CD4-positive, alpha-beta T cell (primary cell): Measurements from ENCODE around the gene CASTOR1. TPM values are rescaled to one million over a fixed set of nuclear protein-coding genes. Genes with fewer than 3 reads are reported as not detected.

Experiments
- ATAC-seq: fragments of 200-7000 bp; cut with Tn5 transposase; one replicate; pipeline ENCODE4 v1.10.0; 2022; ENCODE audit warnings: mild to moderate bottlenecking; ENCODE audit not compliant: poor library complexity
- CTCF ChIA-PET: fragments of 350-600 bp; sonication (Branson Sonifier 250); formaldehyde crosslinking; loops from one replicate; lab custom pipeline; 2021; ENCODE audit warnings: antibody characterized with exemption, inconsistent platforms; lab: Charles Lee
- POLR2A ChIA-PET: fragments of 350-600 bp; sonication (Branson Sonifier 250); formaldehyde crosslinking; loops from one replicate; lab custom pipeline; 2021; ENCODE audit warnings: antibody characterized with exemption, inconsistent platforms; lab: Charles Lee
- DNase-seq, 14 experiments: peaks; one replicate each; pipeline ENCODE4 v3.0.0-alpha.2; 2013 to 2020; ENCODE audit warnings: mixed read lengths in 2 of 14
- H3K27ac ChIP-seq, 2 donors: one replicate each; pipeline versions ENCODE4 v1.5.1 to v1.7.0; 2013; ENCODE audit warnings: low read length in 2 of 2, low read depth in 1 of 2, mild to moderate bottlenecking in 1 of 2
- H3K27me3 ChIP-seq, 2 experiments: 1 replicate in 1 of 2; 2 replicates in 1 of 2; pipeline versions ENCODE4 v1.6.1 to v1.7.0; 2013; ENCODE audit warnings: low read length in 2 of 2, control low read depth in 1 of 2, mild to moderate bottlenecking in 1 of 2, moderate library complexity in 1 of 2; ENCODE audit not compliant: insufficient read depth in 2 of 2, control insufficient read depth in 1 of 2
- H3K36me3 ChIP-seq: one replicate; pipeline ENCODE4 v1.6.1; 2013; ENCODE audit warnings: low read length, control low read depth; ENCODE audit not compliant: insufficient read depth
- H3K4me1 ChIP-seq: one replicate; pipeline ENCODE4 v1.6.1; 2013; ENCODE audit warnings: low read length, control low read depth; ENCODE audit not compliant: insufficient read depth
- H3K4me3 ChIP-seq: one replicate; pipeline ENCODE4 v1.5.1; 2013; ENCODE audit warnings: mild to moderate bottlenecking, low read length, moderate library complexity
- H3K9me3 ChIP-seq, 2 experiments: 1 replicate in 1 of 2; 2 replicates in 1 of 2; pipeline versions ENCODE4 v1.6.1 to v1.7.0; 2013; ENCODE audit warnings: low read length in 2 of 2, mild to moderate bottlenecking in 2 of 2, control low read depth in 1 of 2, moderate library complexity in 1 of 2; ENCODE audit not compliant: control insufficient read depth in 1 of 2, insufficient read depth in 1 of 2
- H3K27ac Mint-ChIP-seq: one replicate; pipeline ENCODE4 v1.8.0; 2020; ENCODE audit warnings: mixed read lengths
- H3K27me3 Mint-ChIP-seq: one replicate; pipeline ENCODE4 v1.8.0; 2021; ENCODE audit warnings: mixed read lengths
- H3K36me3 Mint-ChIP-seq: one replicate; pipeline ENCODE4 v1.8.0; 2021; ENCODE audit warnings: low read depth, mixed read lengths
- H3K4me1 Mint-ChIP-seq: one replicate; pipeline ENCODE4 v1.8.0; 2021; ENCODE audit warnings: low read depth, mixed read lengths
- H3K4me3 Mint-ChIP-seq: one replicate; pipeline ENCODE4 v1.8.0; 2020; ENCODE audit warnings: mild to moderate bottlenecking, mixed read lengths
- H3K9me3 Mint-ChIP-seq: one replicate; pipeline ENCODE4 v1.8.0; 2020; ENCODE audit warnings: mixed read lengths
- CTCF ChIP-seq: fragments of 200-600 bp; IDR thresholded peaks from one replicate; pipeline ENCODE4 v1.8.0; 2022; ENCODE audit warnings: antibody characterized with exemption, mild to moderate bottlenecking
- intact Hi-C, 2 experiments: fragments of 100-400 bp; cut with DNase I in 1 of 2; cut with micrococcal nuclease in 1 of 2; formaldehyde crosslinking; loops; one replicate each; pipeline versions ENCODE4 v1.15.1 to v1.9.0; 2023 to 2025; cut with DNase I, micrococcal nuclease
- total RNA-seq, 174 experiments: library from RNA in 2 of 174; stranded (reverse) in 2 of 174; gene quantifications; one replicate each; pipeline ENCODE4 v1.2.3 and lab custom pipeline; 2021 to 2026

Gene CASTOR1
- total RNA-seq, 2 experiments from 2014 or later = 7.9 to 8.8 TPM

DNA sequence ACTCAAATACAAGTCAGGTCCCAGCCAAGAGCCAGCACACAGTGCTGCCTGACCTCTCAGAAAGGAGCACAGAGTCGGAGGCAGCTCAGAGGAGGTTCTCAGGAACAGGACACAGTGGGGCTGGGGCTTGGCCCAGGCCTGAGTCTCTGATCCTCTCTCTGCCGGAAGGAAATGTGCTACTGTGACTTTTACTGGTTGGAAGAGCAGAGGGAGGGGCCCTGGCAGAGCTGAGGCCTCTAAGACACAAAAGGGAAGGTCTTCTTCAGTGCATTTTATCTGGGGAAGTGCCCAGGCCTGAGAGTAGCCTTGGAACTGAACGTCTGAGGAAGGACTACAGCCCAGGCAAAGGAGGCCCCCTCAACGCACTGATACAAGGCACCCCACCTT, 16.2 kb upstream of the CASTOR1 start:
- intact Hi-C loops = loop anchor here (1.0 to 5.0 kb wide), 3 partner anchors 9 to 132 kb away; no protein-coding TSS in a partner anchor
- H3K27me3 ChIP-seq = no peaks in the 10 kb centered on the region
- H3K36me3 ChIP-seq = peaks cover 32% of the 10 kb centered on the region
- Mint-ChIP-seq H3K9me3 (no peaks in the 10 kb centered on the region), H3K4me1 (peaks cover 97% of the 10 kb centered on the region), H3K36me3 (peaks cover 47% of the 10 kb centered on the region), H3K27me3 (no peaks in the 10 kb centered on the region), H3K27ac (peak overlapping the region; percentile 83), H3K4me3 (peak overlapping the region; percentile 49)
- ATAC-seq = peak; percentile 63
- H3K9me3 ChIP-seq = no peaks in the 10 kb centered on the region
- no peak for TF ChIP-seq CTCF
- DNase-seq = peak in 12 of 14 experiments; percentile 29 to 88 (median 54)
- H3K4me1 ChIP-seq = peaks cover 97% of the 10 kb centered on the region
- peak overlapping the region; percentile 74 to 81 for H3K27ac ChIP-seq
- ChIA-PET POLR2A (interaction anchor here (0.9 to 11.8 kb wide), 14 partner anchors 8 to 702 kb away, joined by 3 to 290 read pairs (median 8); partner anchors contain the start of genes CASTOR1, CCDC157, NF2 and SF3A1), CTCF (interaction anchor here (7.9 kb wide), 1 partner anchor 15 kb away, joined by 59 read pairs; the partner anchor contains the start of gene CASTOR1)
- H3K4me3 ChIP-seq = peak overlapping the region; percentile 34

- H3K27me3 ChIP-seq = no peaks in the 10 kb centered on the region
- Mint-ChIP-seq H3K4me3 (peak overlapping the region; percentile 49), H3K36me3 (peaks cover 49% of the 10 kb centered on the region), H3K27me3 (no peaks in the 10 kb centered on the region), H3K9me3 (no peaks in the 10 kb centered on the region), H3K27ac (peak overlapping the region; percentile 83), H3K4me1 (peaks cover 92% of the 10 kb centered on the region)
- ATAC-seq = no peak
- H3K4me3 ChIP-seq = peak overlapping the region; percentile 34
- no peaks in the 10 kb centered on the region for H3K9me3 ChIP-seq
- peak overlapping the region; percentile 74 to 81 for H3K27ac ChIP-seq
- peaks cover 97% of the 10 kb centered on the region for H3K4me1 ChIP-seq
- intact Hi-C loops = loop anchor here (1.0 to 5.0 kb wide), 3 partner anchors 8 to 133 kb away; no protein-coding TSS in a partner anchor
- POLR2A ChIA-PET = interaction anchor here (0.9 to 11.8 kb wide), 9 partner anchors 11 to 119 kb away, joined by 3 to 290 read pairs (median 18); partner anchors contain the start of genes CASTOR1, CCDC157, RNF215 and SF3A1
- H3K36me3 ChIP-seq = peaks cover 39% of the 10 kb centered on the region
- CTCF ChIA-PET = interaction anchor here (7.9 kb wide), 1 partner anchor 14 kb away, joined by 59 read pairs; the partner anchor contains the start of gene CASTOR1
- no peak for TF ChIP-seq CTCF
- no peak for DNase-seq
These were observed 15.4 kb upstream of the CASTOR1 start for GRCh38 chr22:30304495-30305244.

DNA sequence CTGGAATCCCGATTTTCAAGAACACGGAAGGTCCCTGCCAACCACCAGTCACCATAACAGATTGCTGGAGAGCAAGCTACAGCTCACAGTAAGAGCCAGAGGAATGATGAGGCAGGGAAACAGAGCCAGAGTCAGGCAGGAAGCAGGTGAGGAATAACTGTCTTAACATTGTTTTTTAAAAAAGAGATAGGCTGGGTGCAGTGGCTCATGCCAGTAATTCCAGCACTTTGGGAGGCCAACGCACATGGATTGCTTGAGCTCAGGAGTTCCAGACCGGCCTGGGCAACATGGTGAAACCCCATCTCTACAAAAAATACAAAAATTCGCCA, 13.5 kb upstream of the CASTOR1 start:
- CTCF ChIA-PET = interaction anchor here (1.5 to 7.9 kb wide), 2 partner anchors 13 to 30 kb away, joined by 4 to 59 read pairs; partner anchors contain the start of gene CASTOR1
- peak overlapping the region; percentile 83 for H3K27ac Mint-ChIP-seq
- POLR2A ChIA-PET = interaction anchor here (1.3 to 11.8 kb wide), 4 partner anchors 11 to 84 kb away, joined by 4 to 290 read pairs (median 142); partner anchors contain the start of genes CASTOR1, CCDC157, SF3A1 and TBC1D10A
- no peaks in the 10 kb centered on the region for H3K27me3 Mint-ChIP-seq
- peaks cover 57% of the 10 kb centered on the region for H3K36me3 ChIP-seq
- peak overlapping the region; percentile 3 for H3K4me3 ChIP-seq
- DNase-seq (no peak), ATAC-seq (no peak)
- H3K4me1 Mint-ChIP-seq = peaks cover 91% of the 10 kb centered on the region
- H3K27ac ChIP-seq = peak overlapping the region; percentile 58 to 81
- no peaks in the 10 kb centered on the region for H3K9me3 ChIP-seq
- intact Hi-C loops = no loop called here
- peak overlapping the region; percentile 11 for H3K4me3 Mint-ChIP-seq
- H3K27me3 ChIP-seq = no peaks in the 10 kb centered on the region
- H3K9me3 Mint-ChIP-seq = no peaks in the 10 kb centered on the region
- peaks cover 62% of the 10 kb centered on the region for H3K36me3 Mint-ChIP-seq
- TF ChIP-seq CTCF = no peak
- H3K4me1 ChIP-seq = peaks cover 97% of the 10 kb centered on the region
